Gastroesophageal sphincter (tissue), 4 donors: ENCODE data around the gene EEF1A1. TPM values are rescaled to one million over a fixed set of nuclear protein-coding genes. Genes with fewer than 3 reads are reported as not detected.
"Not testable (repeated sequence)": the region's sequence is repeated elsewhere in the genome, so short reads cannot be mapped to it uniquely, and the experiment has no call there.

Experiments
- ATAC-seq: fragments of 150-250 bp; one replicate; pipeline ENCODE4 v1.9.1; 2016; ENCODE audit warnings: mild to moderate bottlenecking, moderate library complexity
- H3K27ac ChIP-seq, 4 donors: fragments of 200-600 bp; sonication (generic) in 3 of 4; 1 replicate in 3 of 4; 2 replicates in 1 of 4; pipeline ENCODE4 v1.5.1; 2016 to 2019
- H3K27me3 ChIP-seq: fragments of 200-600 bp; sonication (generic); one replicate; pipeline ENCODE4 v1.5.1; 2019
- H3K36me3 ChIP-seq, 2 donors: fragments of 200-600 bp; sonication (generic); one replicate each; pipeline ENCODE4 v1.5.1; 2019; ENCODE audit warnings: control low read depth in 1 of 2
- H3K4me1 ChIP-seq, 3 donors: fragments of 200-600 bp; sonication (generic); 1 replicate in 2 of 3; 2 replicates in 1 of 3; pipeline ENCODE4 v1.5.1; 2016 to 2019; ENCODE audit warnings: control low read depth in 2 of 3
- H3K4me3 ChIP-seq, 2 donors: fragments of 200-600 bp; sonication (generic); one replicate each; pipeline ENCODE4 v1.5.1; 2019; ENCODE audit warnings: mild to moderate bottlenecking in 1 of 2, moderate library complexity in 1 of 2
- H3K9me3 ChIP-seq, 3 donors: fragments of 200-600 bp; sonication (generic); one replicate each; pipeline ENCODE4 v1.5.1; 2017 to 2019; ENCODE audit warnings: control low read depth in 2 of 3
- CTCF ChIP-seq, 4 experiments: fragments of 200-600 bp in 2 of 4; fragments of 450-650 bp in 2 of 4; sonication (generic) in 1 of 4; IDR thresholded peaks; one replicate each; pipeline ENCODE4 v1.5.1; 2017 to 2019; ENCODE audit warnings: antibody characterized with exemption in 4 of 4, mild to moderate bottlenecking in 2 of 4, moderate library complexity in 2 of 4
- EP300 ChIP-seq: sonication (generic); formaldehyde crosslinking; IDR thresholded peaks from one replicate; pipeline ENCODE4 v1.6.1; 2017; ENCODE audit warnings: antibody characterized with exemption, mild to moderate bottlenecking
- POLR2A ChIP-seq, 2 donors: fragments of 450-650 bp; IDR thresholded peaks; one replicate each; pipeline ENCODE4 v1.6.1; 2017; ENCODE audit warnings: antibody characterized with exemption in 2 of 2, mild to moderate bottlenecking in 2 of 2, moderate library complexity in 1 of 2
- POLR2AphosphoS5 ChIP-seq: sonication (generic); formaldehyde crosslinking; IDR thresholded peaks from one replicate; pipeline ENCODE4 v1.6.1; 2017; ENCODE audit warnings: antibody characterized with exemption
- WGBS, 2 donors: methylation state at CpG; one replicate each; pipeline ENCODE4 v1.1.5; 2018; ENCODE audit warnings: low coverage in 1 of 2; 5-methylcytosine and 5-hydroxymethylcytosine counted together
- total RNA-seq, 4 donors: library from RNA; depleted of rRNA; stranded (reverse); fragments of >200 nt; gene quantifications; one replicate each; pipeline ENCODE4 v1.1.0, GENCODE V29; 2016

The EEF1A1 gene
- total RNA-seq, 4 donors from 2014 or later = 7,131 to 12,070 (median 10,987) TPM

DNA sequence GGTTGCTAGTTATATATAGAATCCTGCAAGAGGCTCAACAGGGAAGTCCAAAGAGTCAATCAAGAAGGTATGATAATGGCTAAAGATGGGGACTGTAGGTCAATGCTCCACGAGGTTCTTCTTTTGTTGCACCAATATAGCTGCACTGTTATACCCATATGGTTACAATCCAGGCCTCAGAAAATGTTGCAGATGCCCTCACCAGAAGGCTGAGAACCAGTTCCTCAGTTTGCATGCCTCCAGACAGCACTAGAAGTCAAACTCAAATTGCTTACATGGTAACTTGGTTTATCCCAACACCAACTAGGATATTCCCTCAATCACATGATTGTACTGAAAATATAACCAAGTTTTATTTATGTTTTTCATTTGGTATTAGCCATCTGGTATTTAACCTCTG, 12.1 kb downstream of the EEF1A1 start:
- ATAC-seq = no peak
- peaks cover 0 to 19% of the 10 kb centered on the region in 2 donors for H3K36me3 ChIP-seq
- peaks cover 0 to 2% (median 0%) of the 10 kb centered on the region in 3 donors for H3K4me1 ChIP-seq
- H3K4me3 ChIP-seq = no peak overlapping the region
- H3K27me3 ChIP-seq = no peaks in the 10 kb centered on the region
- no peaks in the 10 kb centered on the region for H3K9me3 ChIP-seq
- 57 to 64% methylated on average over 1 of the region's 1 CpG for WGBS, 2 donors
- TF ChIP-seq EP300 (no peak), CTCF (IDR thresholded peaks at IDR 0.05) (no peak), POLR2A (IDR thresholded peaks at IDR 0.05) (no peak), POLR2AphosphoS5 (no peak)
- no peak overlapping the region for H3K27ac ChIP-seq

- WGBS, 2 donors = 78 to 90% methylated on average over 5 to 6 of the region's 6 CpGs
These were observed 14.6 kb downstream of the EEF1A1 start for GRCh38 chr6:73506246-73506645.

DNA sequence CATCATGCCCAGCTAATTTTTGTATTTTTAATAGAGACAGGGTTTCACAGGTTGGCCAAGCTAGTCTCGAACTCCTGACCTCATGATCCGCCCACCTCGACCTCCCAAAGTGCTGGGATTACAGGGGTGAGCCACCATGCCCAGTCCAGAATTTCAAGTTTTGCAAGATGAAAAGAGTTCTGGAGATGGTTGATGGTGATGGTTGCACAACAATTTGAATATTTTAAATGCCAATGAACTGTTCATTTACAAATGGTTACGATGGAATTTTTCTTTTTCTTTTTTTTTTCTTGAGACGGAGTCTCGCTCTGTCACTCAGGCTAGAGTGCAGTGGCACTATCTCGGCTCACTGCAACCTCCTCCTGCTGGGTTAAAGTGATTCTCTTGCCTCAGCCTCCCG, 15.1 kb downstream of the EEF1A1 start:
- ATAC-seq = not testable (repeated sequence)
- WGBS, 2 donors = 90 to 100% methylated on average over 4 to 7 of the region's 8 CpGs

More at GRCh38 chr6:73506246-73506645, 14.6 kb downstream of the EEF1A1 start:
- Histone ChIP-seq H3K27me3 (no peaks in the 10 kb centered on the region), H3K4me3 (no peak overlapping the region), H3K27ac (no peak overlapping the region), H3K36me3 (peaks cover 0 to 38% of the 10 kb centered on the region in 2 donors), H3K9me3 (no peaks in the 10 kb centered on the region), H3K4me1 (no peaks in the 10 kb centered on the region)
- no peak for ATAC-seq
- no peak for TF ChIP-seq CTCF (IDR thresholded peaks at IDR 0.05)
- no peak for TF ChIP-seq POLR2AphosphoS5
- TF ChIP-seq POLR2A (IDR thresholded peaks at IDR 0.05) = no peak
- no peak for TF ChIP-seq EP300

GRCh38 chr6:73505142-73505541, 15.7 kb downstream of the EEF1A1 start:
- no peak for TF ChIP-seq CTCF (IDR thresholded peaks at IDR 0.05)
- ATAC-seq = no peak
- H3K4me1 ChIP-seq = no peaks in the 10 kb centered on the region
- peaks cover 0 to 49% of the 10 kb centered on the region in 2 donors for H3K36me3 ChIP-seq
- H3K4me3 ChIP-seq = no peak overlapping the region
- no peaks in the 10 kb centered on the region for H3K9me3 ChIP-seq
- no peak overlapping the region for H3K27ac ChIP-seq
- H3K27me3 ChIP-seq = no peaks in the 10 kb centered on the region

More for the DNA sequence above, 15.1 kb downstream of the EEF1A1 start:
- peaks cover 0 to 43% of the 10 kb centered on the region in 2 donors for H3K36me3 ChIP-seq
- H3K27me3 ChIP-seq, H3K27ac ChIP-seq, H3K4me3 ChIP-seq, H3K4me1 ChIP-seq, H3K9me3 ChIP-seq: not testable (repeated sequence)

DNA sequence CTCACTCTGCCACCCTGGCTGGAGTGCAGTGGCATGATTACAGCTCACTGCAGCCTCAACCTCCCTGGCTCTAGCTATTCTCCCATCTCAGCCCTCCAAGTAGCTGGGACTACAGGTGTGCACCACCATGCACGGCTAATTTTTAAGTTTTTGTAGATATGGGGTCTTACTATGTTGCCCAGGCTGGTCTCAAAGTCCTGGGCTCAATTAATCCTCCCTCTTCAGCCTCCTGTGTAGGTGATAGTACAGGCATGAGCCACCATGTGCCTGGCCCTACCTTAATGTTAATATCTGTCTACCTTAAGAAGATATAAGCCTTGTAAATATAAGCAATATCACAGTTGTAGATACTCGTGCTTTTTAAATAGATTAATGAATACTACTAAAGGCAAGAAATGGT, 16.7 kb downstream of the EEF1A1 start:
- ATAC-seq = no peak
- no peak for TF ChIP-seq POLR2A (IDR thresholded peaks at IDR 0.05)
- TF ChIP-seq EP300 = no peak
- no peak for TF ChIP-seq CTCF (IDR thresholded peaks at IDR 0.05)
- TF ChIP-seq POLR2AphosphoS5 = no peak
- Histone ChIP-seq H3K9me3 (no peaks in the 10 kb centered on the region), H3K4me1 (no peaks in the 10 kb centered on the region), H3K4me3 (no peak overlapping the region), H3K36me3 (peaks cover 0 to 59% of the 10 kb centered on the region in 2 donors), H3K27me3 (no peaks in the 10 kb centered on the region), H3K27ac (no peak overlapping the region)
- 67 to 79% methylated on average over 1 to 2 of the region's 2 CpGs for WGBS, 2 donors
